ENCODE data around the gene DIAPH2.

The DIAPH2 gene

GRCh38 chrX:96884027-96884426, 199.4 kb downstream of the DIAPH2 start:
- ChIA-PET CTCF (no interaction called here), POLR2A (no interaction called here)
- Histone ChIP-seq H3K4me1 (ENCODE audit: control insufficient read depth, insufficient read depth, low read length) (no peaks in the 10 kb centered on the region), H3K27ac (ENCODE audit: extremely low read depth, low read depth, low read length) (no peak overlapping the region), H3K4me3 (ENCODE audit: low read depth, low read length) (no peak overlapping the region), H3K36me3 (ENCODE audit: control insufficient read depth in 2 of 2, insufficient read depth in 1 of 2, low read length in 2 of 2) (peaks cover 0 to 6% of the 10 kb centered on the region in 2 experiments; a peak in 1 of 3 replicates), H3K9me3 (ENCODE audit: control insufficient read depth, insufficient read depth, low read depth, low read length) (no peaks in the 10 kb centered on the region)
- TF ChIP-seq MEIS1 (CRISPR knock-in tag; IDR thresholded peaks at IDR 0.05; ENCODE audit: borderline replicate concordance) = no peak
- TF ChIP-seq ZNF174 (tag by site-specific recombination; IDR thresholded peaks at IDR 0.05) = no peak
- TF ChIP-seq ZNF148 (tag by site-specific recombination; IDR thresholded peaks at IDR 0.05; ENCODE audit: borderline replicate concordance) = no peak
- no peak for TF ChIP-seq ZNF394 (tag by site-specific recombination; IDR thresholded peaks at IDR 0.05; ENCODE audit: borderline replicate concordance)
- TF ChIP-seq ZNF701 (tag by site-specific recombination; IDR thresholded peaks at IDR 0.05) = no peak
- no peak for TF ChIP-seq ZFP37 (tag by site-specific recombination; IDR thresholded peaks at IDR 0.05)
- no peak for TF ChIP-seq ZNF518A (tag by site-specific recombination; conservative IDR thresholded peaks at IDR 0.05; ENCODE audit: low read depth)
- no peak for TF ChIP-seq ZNF132 (tag by site-specific recombination; IDR thresholded peaks at IDR 0.05; ENCODE audit: borderline replicate concordance)
- TF ChIP-seq ZNF473 (tag by site-specific recombination; IDR thresholded peaks at IDR 0.05) = no peak
- TF ChIP-seq ZBTB20 (tag by site-specific recombination; IDR thresholded peaks at IDR 0.05) = no peak
- TF ChIP-seq OSR2 (tag by site-specific recombination; IDR thresholded peaks at IDR 0.05) = no peak
- no peak for TF ChIP-seq ZBTB26 (tag by site-specific recombination; optimal IDR thresholded peaks at IDR 0.05)

GRCh38 chrX:96889726-96890125, 205.1 kb downstream of the DIAPH2 start:
- CTCF ChIA-PET = no interaction called here
- POLR2A ChIA-PET = no interaction called here
- no peak overlapping the region for H3K4me3 ChIP-seq (ENCODE audit: low read depth, low read length)
- no peak overlapping the region for H3K27ac ChIP-seq (ENCODE audit: extremely low read depth, low read depth, low read length)
- no peaks in the 10 kb centered on the region for H3K9me3 ChIP-seq (ENCODE audit: control insufficient read depth, insufficient read depth, low read depth, low read length)
- no peak for TF ChIP-seq ZNF248 (tag by site-specific recombination; IDR thresholded peaks at IDR 0.05)
- H3K36me3 ChIP-seq (ENCODE audit: control insufficient read depth in 2 of 2, insufficient read depth in 1 of 2, low read length in 2 of 2) = no peaks in the 10 kb centered on the region
- no peaks in the 10 kb centered on the region for H3K4me1 ChIP-seq (ENCODE audit: control insufficient read depth, insufficient read depth, low read length)

- Histone ChIP-seq H3K27ac (ENCODE audit: extremely low read depth, low read depth, low read length) (no peak overlapping the region), H3K36me3 (ENCODE audit: control insufficient read depth in 2 of 2, insufficient read depth in 1 of 2, low read length in 2 of 2) (no peaks in the 10 kb centered on the region), H3K4me3 (ENCODE audit: low read depth, low read length) (no peak overlapping the region), H3K4me1 (ENCODE audit: control insufficient read depth, insufficient read depth, low read length) (no peaks in the 10 kb centered on the region), H3K9me3 (ENCODE audit: control insufficient read depth, insufficient read depth, low read depth, low read length) (no peaks in the 10 kb centered on the region)
- ChIA-PET POLR2A (no interaction called here), CTCF (interaction anchor here (0.7 to 1.1 kb wide), 3 partner anchors 8 to 42 kb away, joined by 3 to 5 read pairs (median 3); no protein-coding TSS in a partner anchor)
- TF ChIP-seq ZNF157 (tag by site-specific recombination; IDR thresholded peaks at IDR 0.05) (no peak), ZNF274 (IDR thresholded peaks at IDR 0.05; ENCODE audit: low read length) (no peak), ZNF274 (tag by site-specific recombination; IDR thresholded peaks at IDR 0.05; ENCODE audit: borderline replicate concordance) (no peak), ZNF776 (tag by site-specific recombination; IDR thresholded peaks at IDR 0.05; ENCODE audit: borderline replicate concordance) (no peak), PRDM2 (tag by site-specific recombination; IDR thresholded peaks at IDR 0.05; ENCODE audit: borderline replicate concordance) (no peak)
Measured at GRCh38 chrX:96906741-96907140, 222.1 kb downstream of the DIAPH2 start.

All from HEK293 (cell line).